Measurements from ENCODE around the gene HNRNPF. TPM values are rescaled to one million over a fixed set of nuclear protein-coding genes. Genes with fewer than 3 reads are reported as not detected.

The HNRNPF gene
- total and polyA plus RNA-seq, 2 of the 8 experiments (the other 6 are each of a cell fraction or from before 2014, with no cell fraction given) = 209 to 389 TPM

GRCh38 chr10:43436291-43437140 lies 27.5 kb upstream of the HNRNPF start, which contains the start of gene ZNF487 (continued):
- TF ChIP-seq HDAC2 (IDR thresholded peaks at IDR 0.05; ENCODE audit: borderline replicate concordance in 1 of 2, low read depth in 2 of 2, low read length in 2 of 2) (no peak), NANOG (IDR thresholded peaks at IDR 0.05; ENCODE audit: insufficient read depth, low read depth, low read length, poor library complexity, severe bottlenecking) (no peak), POU5F1 (IDR thresholded peaks at IDR 0.05; ENCODE audit: low read depth, low read length) (no peak), KDM4A (IDR thresholded peaks at IDR 0.05; ENCODE audit: low read depth, low read length, severe bottlenecking) (peak; percentile 89), CHD2 (IDR thresholded peaks at IDR 0.05; ENCODE audit: low read length) (no peak), TEAD4 (IDR thresholded peaks at IDR 0.05; ENCODE audit: low read depth, low read length) (no peak), TBP (IDR thresholded peaks at IDR 0.05; ENCODE audit: low read depth, low read length) (peak; percentile 69), GTF2F1 (IDR thresholded peaks at IDR 0.05; ENCODE audit: borderline replicate concordance, low read depth, low read length) (no peak; the same call in 1 of the 2 replicates), SIRT6 (IDR thresholded peaks at IDR 0.05; ENCODE audit: low read length) (no peak), EP300 (IDR thresholded peaks at IDR 0.05; ENCODE audit: borderline replicate concordance in 1 of 2, low read depth in 2 of 2, low read length in 2 of 2) (no peak), BACH1 (IDR thresholded peaks at IDR 0.05; ENCODE audit: low read length) (no peak), CREB1 (IDR thresholded peaks at IDR 0.05) (peak; percentile 90), JUN (IDR thresholded peaks at IDR 0.05; ENCODE audit: low read depth, low read length) (no peak), SP1 (IDR thresholded peaks at IDR 0.05; ENCODE audit: low read depth, low read length) (no peak), HDAC6 (IDR thresholded peaks at IDR 0.05; ENCODE audit: low read depth, low read length) (no peak), MAFK (IDR thresholded peaks at IDR 0.05; ENCODE audit: low read depth, low read length) (no peak), TCF12 (IDR thresholded peaks at IDR 0.05; ENCODE audit: low read depth, low read length) (no peak), ASH2L (IDR thresholded peaks at IDR 0.05; ENCODE audit: low read length) (peak; percentile 78), PHF8 (conservative IDR thresholded peaks at IDR 0.05; ENCODE audit: low read depth, low read length) (peak; percentile 94), RBBP5 (IDR thresholded peaks at IDR 0.05; ENCODE audit: borderline replicate concordance, low read depth, low read length) (peak; percentile 92; the same call in 1 of the 2 replicates), SAP30 (IDR thresholded peaks at IDR 0.05; ENCODE audit: insufficient read depth, insufficient replicate concordance, low read length) (no peak), SP2 (IDR thresholded peaks at IDR 0.05; ENCODE audit: low read length) (no peak), CBX8 (IDR thresholded peaks at IDR 0.05; ENCODE audit: borderline replicate concordance, low read depth, low read length) (no peak), POLR2A (IDR thresholded peaks at IDR 0.05; ENCODE audit: control extremely low read depth in 1 of 2, low read depth in 2 of 2, low read length in 2 of 2) (peak; percentile 84 to 89), EGR1 (IDR thresholded peaks at IDR 0.05; ENCODE audit: borderline replicate concordance, low read depth, low read length) (no peak), CBX5 (IDR thresholded peaks at IDR 0.05; ENCODE audit: low read depth, low read length) (no peak)

Measured in H1 (cell line).